HCT116 (cell line): ENCODE data around the gene HPN. TPM values are rescaled to one million over a fixed set of nuclear protein-coding genes. Genes with fewer than 3 reads are reported as not detected.
A peak's percentile ranks its signal among the peaks of the same experiment; 100 is the strongest.

Experiments used
- ATAC-seq: fragments of 200-7000 bp; cut with Tn5 transposase; 2 replicates; pipeline ENCODE4 v1.9.1; 2020; ENCODE audit warnings: mild to moderate bottlenecking, moderate library complexity
- BruUV-seq: library from RNA; stranded (reverse); fragments of 400-500 nt; replicated peaks from 2 replicates; lab custom pipeline; 2021; lab: Mats Ljungman, UMichigan
- CTCF ChIA-PET: fragments of 300-600 bp; sonication (Branson Sonifier 250); formaldehyde crosslinking; loops from one replicate; lab custom pipeline; 2021; ENCODE audit warnings: antibody characterized with exemption; lab: Charles Lee
- POLR2A ChIA-PET: fragments of 300-600, 350-600 bp; sonication (Branson Sonifier 250); formaldehyde crosslinking; loops from one replicate; lab custom pipeline; 2021; ENCODE audit warnings: antibody characterized with exemption; lab: Charles Lee
- RAD21 ChIA-PET, 2 experiments: fragments of 300-600 bp; sonication (Branson Sonifier 250); formaldehyde crosslinking; loops; one replicate each; lab custom pipeline; 2023; ENCODE audit warnings: low total read pairs in 2 of 2; ENCODE audit not compliant: uncharacterized antibody in 2 of 2, unreplicated experiment in 2 of 2, low non-redundant PET in 1 of 2; lab: Charles Lee
- DNase-seq: peaks from one replicate; pipeline ENCODE4 v3.0.0-alpha.2; 2010; ENCODE audit warnings: low read depth, low spot score
- H2AFZ ChIP-seq: fragments of 200-600 bp; shearing (Covaris generic), sonication (generic); 2 replicates; pipeline ENCODE4 v1.6.1; 2017; ENCODE audit warnings: low read depth, mixed run types, mixed read lengths, antibody characterized with exemption, low read length; ENCODE audit not compliant: poor library complexity, severe bottlenecking
- H3K27ac ChIP-seq: 2 replicates; pipeline ENCODE4 v1.5.1; 2012; ENCODE audit warnings: low read depth, low read length
- H3K27me3 ChIP-seq: fragments of 200-600 bp; sonication (generic); 2 replicates; pipeline ENCODE4 v1.6.1; 2016; ENCODE audit warnings: mixed run types, low read length, mixed read lengths; ENCODE audit not compliant: insufficient read depth
- H3K36me3 ChIP-seq, 2 experiments: fragments of 200-500 bp in 1 of 2; fragments of 200-600 bp in 1 of 2; sonication (Bioruptor generic) in 1 of 2; sonication (generic) in 1 of 2; 2 replicates each; pipeline versions ENCODE4 v1.5.1 to v1.6.1; 2014 to 2016; ENCODE audit warnings: low read length in 2 of 2, inconsistent platforms in 1 of 2, mixed read lengths in 1 of 2, mixed run types in 1 of 2; ENCODE audit not compliant: insufficient read depth in 2 of 2, control insufficient read depth in 1 of 2
- H3K4me1 ChIP-seq, 2 experiments: fragments of 200-600 bp in 1 of 2; sonication (generic) in 1 of 2; 2 replicates each; pipeline versions ENCODE4 v1.5.1 to v1.6.1; 2012 to 2017; ENCODE audit warnings: low read length in 2 of 2, inconsistent platforms in 1 of 2, mild to moderate bottlenecking in 1 of 2, mixed read lengths in 1 of 2, mixed run types in 1 of 2, moderate library complexity in 1 of 2; ENCODE audit not compliant: insufficient read depth in 2 of 2, control insufficient read depth in 1 of 2
- H3K4me2 ChIP-seq: fragments of 200-600 bp; sonication (generic); 2 replicates; pipeline ENCODE4 v1.6.1; 2017; ENCODE audit warnings: mixed run types, low read length, mixed read lengths
- H3K4me3 ChIP-seq, 2 experiments: fragments of 200-600 bp in 1 of 2; sonication (generic) in 1 of 2; replicated peaks in 1 of 2; 2 replicates each; pipeline ENCODE4 v1.5.1; 2011 to 2016; ENCODE audit warnings: low read length in 2 of 2, control low read depth in 1 of 2, low read depth in 1 of 2, mild to moderate bottlenecking in 1 of 2, mixed read lengths in 1 of 2, mixed run types in 1 of 2
- H3K79me2 ChIP-seq: fragments of 200-600 bp; sonication (generic); 2 replicates; pipeline ENCODE4 v1.6.1; 2017; ENCODE audit warnings: mild to moderate bottlenecking, mixed run types, low read length, moderate library complexity, mixed read lengths; ENCODE audit not compliant: insufficient read depth
- H3K9ac ChIP-seq: fragments of 200-600 bp; sonication (generic); 2 replicates; pipeline ENCODE4 v1.6.1; 2016; ENCODE audit warnings: low read length, mixed read lengths
- H3K9me2 ChIP-seq: fragments of 200-600 bp; sonication (generic), shearing (Covaris generic); 2 replicates; pipeline ENCODE4 v1.6.1; 2017; ENCODE audit warnings: mixed run types, mild to moderate bottlenecking, moderate library complexity; ENCODE audit not compliant: insufficient read depth
- H3K9me3 ChIP-seq, 2 experiments: fragments of 200-500 bp in 1 of 2; fragments of 200-600 bp in 1 of 2; sonication (Bioruptor generic) in 1 of 2; sonication (generic) in 1 of 2; 2 replicates each; pipeline ENCODE4 v1.6.1; 2014 to 2017; ENCODE audit warnings: low read length in 2 of 2, mixed read lengths in 2 of 2, inconsistent platforms in 1 of 2, low read depth in 1 of 2, mild to moderate bottlenecking in 1 of 2, mixed run types in 1 of 2, moderate library complexity in 1 of 2; ENCODE audit not compliant: control insufficient read depth in 1 of 2, insufficient read depth in 1 of 2
- H4K20me1 ChIP-seq: fragments of 200-600 bp; sonication (generic), shearing (Covaris generic); 2 replicates; pipeline ENCODE4 v1.6.1; 2017; ENCODE audit warnings: mixed run types, mild to moderate bottlenecking, moderate library complexity; ENCODE audit not compliant: insufficient read depth
- ATF3 ChIP-seq: IDR thresholded peaks from 2 replicates; pipeline ENCODE4 v1.6.1; 2012
- CEBPB ChIP-seq: IDR thresholded peaks from 2 replicates; pipeline ENCODE4 v1.6.1; 2012; ENCODE audit warnings: low read depth
- EZH2phosphoT487 ChIP-seq: fragments of 200-600 bp; IDR thresholded peaks from 2 replicates; pipeline ENCODE4 v1.6.1; 2018; ENCODE audit warnings: antibody characterized with exemption, borderline replicate concordance
- FOSL1 ChIP-seq: IDR thresholded peaks from 2 replicates; pipeline ENCODE4 v1.6.1; 2012; ENCODE audit warnings: low read depth
- JUND ChIP-seq: IDR thresholded peaks from 2 replicates; pipeline ENCODE4 v1.6.1; 2012
- MAX ChIP-seq: IDR thresholded peaks from 2 replicates; pipeline ENCODE4 v1.6.1; 2012
- POLR2A ChIP-seq: IDR thresholded peaks from 2 replicates; pipeline ENCODE4 v1.7.0; 2011; ENCODE audit warnings: borderline replicate concordance; ENCODE audit not compliant: insufficient read depth, insufficient read length; ENCODE audit errors: extremely low read depth
- REST ChIP-seq: IDR thresholded peaks from 2 replicates; pipeline ENCODE4 v1.6.1; 2012; ENCODE audit warnings: low read depth
- SIN3A ChIP-seq: IDR thresholded peaks from 2 replicates; pipeline ENCODE4 v1.6.1; 2012; ENCODE audit warnings: low read depth
- SP1 ChIP-seq: IDR thresholded peaks from 2 replicates; pipeline ENCODE4 v1.6.1; 2012; ENCODE audit warnings: low read depth
- SRF ChIP-seq: IDR thresholded peaks from 2 replicates; pipeline ENCODE4 v1.6.1; 2012; ENCODE audit warnings: low read depth
- ZFX ChIP-seq: fragments of 450-650 bp; IDR thresholded peaks from 2 replicates; pipeline ENCODE4 v1.6.1; 2017
- ZNF274 ChIP-seq: fragments of 200-500 bp; sonication (Bioruptor generic); IDR thresholded peaks from 2 replicates; pipeline ENCODE4 v1.6.1; 2014; ENCODE audit warnings: mild to moderate bottlenecking, low read depth, low read length, inconsistent platforms
- intact Hi-C: fragments of 100-400 bp; cut with micrococcal nuclease; formaldehyde crosslinking; loops from 2 replicates; pipeline ENCODE4 v1.10.0; 2022
- total RNA-seq: library from RNA; stranded (reverse); gene quantifications from one replicate; pipeline ENCODE4 v1.2.1, GENCODE V29; 2021; ENCODE audit not compliant: unreplicated experiment

The HPN gene
- total RNA-seq, 1 experiment from 2014 or later, result 0.32 TPM

GRCh38 chr19:35015270-35015953, 26.1 kb upstream of the HPN start:
- DNase-seq (no peak), ATAC-seq (peak; percentile 56)
- no peak overlapping the region for H3K4me3 ChIP-seq
- peaks cover 25% of the 10 kb centered on the region in 2 experiments; a peak in 3 of 4 replicates for H3K36me3 ChIP-seq
- no peaks in the 10 kb centered on the region for H3K9me3 ChIP-seq
- ChIA-PET CTCF (no interaction called here), RAD21 (no interaction called here), POLR2A (no interaction called here)
- H3K27ac ChIP-seq, result no peak overlapping the region
- TF ChIP-seq SP1 (no peak), MAX (no peak), JUND (no peak), CEBPB (no peak), SIN3A (no peak), POLR2A (no peak), FOSL1 (no peak)
- intact Hi-C loops, result no loop called here
- no peaks in the 10 kb centered on the region for H4K20me1 ChIP-seq
- H3K4me2 ChIP-seq, result no peak overlapping the region
- no peak overlapping the region for H3K9ac ChIP-seq
- no TSS peak for BruUV-seq
- no peak overlapping the region for H2AFZ ChIP-seq
- no peaks in the 10 kb centered on the region for H3K9me2 ChIP-seq
- no peaks in the 10 kb centered on the region for H3K27me3 ChIP-seq
- H3K79me2 ChIP-seq, result no peaks in the 10 kb centered on the region
- no peaks in the 10 kb centered on the region for H3K4me1 ChIP-seq

- Histone ChIP-seq H3K27me3 (no peaks in the 10 kb centered on the region), H4K20me1 (no peaks in the 10 kb centered on the region), H3K4me1 (no peaks in the 10 kb centered on the region), H3K9me3 (no peaks in the 10 kb centered on the region), H3K9ac (no peak overlapping the region), H3K36me3 (peaks cover 21 to 26% of the 10 kb centered on the region in 2 experiments; a peak in 3 of 4 replicates), H3K4me2 (no peak overlapping the region), H3K4me3 (no peak overlapping the region), H3K27ac (no peak overlapping the region), H3K79me2 (no peaks in the 10 kb centered on the region), H3K9me2 (no peaks in the 10 kb centered on the region), H2AFZ (no peak overlapping the region)
- ATAC-seq (no peak), DNase-seq (no peak)
- RAD21 ChIA-PET, result no interaction called here
- POLR2A ChIA-PET, result no interaction called here
- no peak for TF ChIP-seq EZH2phosphoT487
- no peak for TF ChIP-seq ATF3
- TF ChIP-seq ZFX, result no peak
- no peak for TF ChIP-seq REST
- no peak for TF ChIP-seq ZNF274
- no peak for TF ChIP-seq SRF
- no peak for TF ChIP-seq SP1
- no peak for TF ChIP-seq POLR2A
- TF ChIP-seq CEBPB, result no peak
- CTCF ChIA-PET, result interaction anchor here (1.2 kb wide), 1 partner anchor 14 kb away, joined by 3 read pairs; no protein-coding TSS in a partner anchor
- no TSS peak for BruUV-seq
- intact Hi-C loops, result no loop called here
Measured at GRCh38 chr19:35015954-35016351, 25.6 kb upstream of the HPN start.
